GM06990 (cell line): ENCODE data around the gene TBL1X.
"Not testable (repeated sequence)": the region's sequence is repeated elsewhere in the genome, so short reads cannot be mapped to it uniquely, and the experiment has no call there.

Experiments
- DNase-seq: peaks from one replicate; pipeline ENCODE4 v3.0.0-alpha.2; 2011; ENCODE audit not compliant: insufficient read length; ENCODE audit errors: extremely low read depth
- H3K27me3 ChIP-seq: replicated peaks from 2 replicates; pipeline ENCODE4 v1.6.0; 2011; ENCODE audit warnings: low read length; ENCODE audit not compliant: control insufficient read depth, insufficient read depth
- H3K36me3 ChIP-seq: 2 replicates; pipeline ENCODE4 v1.5.1; 2011; ENCODE audit warnings: low read length; ENCODE audit not compliant: control insufficient read depth, insufficient read depth
- H3K4me3 ChIP-seq: replicated peaks from 2 replicates; pipeline ENCODE4 v1.5.1; 2011; ENCODE audit warnings: low read depth, mild to moderate bottlenecking, control low read depth, low read length
- CTCF ChIP-seq: IDR thresholded peaks from 2 replicates; pipeline ENCODE4 v1.5.1; 2011; ENCODE audit warnings: low read length, control low read depth, mild to moderate bottlenecking, inconsistent platforms; ENCODE audit not compliant: insufficient read depth, poor library complexity, severe bottlenecking

TBL1X gene

GRCh38 chrX:9534686-9535085 lies 69.8 kb downstream of the TBL1X start:
- no peak overlapping the region for H3K4me3 ChIP-seq
- H3K27me3 ChIP-seq = no peaks in the 10 kb centered on the region
- no peaks in the 10 kb centered on the region for H3K36me3 ChIP-seq
- DNase-seq = no peak
- TF ChIP-seq CTCF = no peak

GRCh38 chrX:9535101-9535500 lies 70.2 kb downstream of the TBL1X start:
- H3K36me3 ChIP-seq = no peaks in the 10 kb centered on the region
- no peak for DNase-seq
- no peak overlapping the region for H3K4me3 ChIP-seq
- TF ChIP-seq CTCF = no peak
- no peaks in the 10 kb centered on the region for H3K27me3 ChIP-seq

GRCh38 chrX:9536156-9536555 lies 71.3 kb downstream of the TBL1X start:
- H3K27me3 ChIP-seq, DNase-seq, H3K36me3 ChIP-seq, H3K4me3 ChIP-seq: not testable (repeated sequence)

GRCh38 chrX:9537781-9538180 lies 72.9 kb downstream of the TBL1X start:
- H3K27me3 ChIP-seq = no peaks in the 10 kb centered on the region
- H3K4me3 ChIP-seq = no peak overlapping the region
- TF ChIP-seq CTCF = no peak

GRCh38 chrX:9538544-9539045 lies 73.7 kb downstream of the TBL1X start:
- Histone ChIP-seq H3K36me3 (no peaks in the 10 kb centered on the region), H3K27me3 (no peaks in the 10 kb centered on the region), H3K4me3 (no peak overlapping the region)
- DNase-seq = no peak
- TF ChIP-seq CTCF = no peak

More at GRCh38 chrX:9537781-9538180, 72.9 kb downstream of the TBL1X start:
- H3K36me3 ChIP-seq = no peaks in the 10 kb centered on the region
- DNase-seq = no peak

- DNase-seq = no peak
- Histone ChIP-seq H3K27me3 (no peaks in the 10 kb centered on the region), H3K36me3 (no peaks in the 10 kb centered on the region), H3K4me3 (no peak overlapping the region)
- no peak for TF ChIP-seq CTCF
Observed at GRCh38 chrX:9539605-9540387, 74.9 kb downstream of the TBL1X start.
